ES-I3 (cell line): Measurements from ENCODE around the gene ETFA.

ENCODE experiments used
- H3K36me3 ChIP-seq: 2 replicates; pipeline ENCODE4 v1.6.1; 2013; ENCODE audit warnings: mild to moderate bottlenecking, low read length, control low read depth, moderate library complexity; ENCODE audit not compliant: insufficient read depth
- H3K4me1 ChIP-seq: 2 replicates; pipeline ENCODE4 v1.6.1; 2013; ENCODE audit warnings: mild to moderate bottlenecking, control low read depth, low read length; ENCODE audit not compliant: insufficient read depth
- H3K9ac ChIP-seq: 2 replicates; pipeline ENCODE4 v1.6.1; 2013; ENCODE audit warnings: low read depth, mild to moderate bottlenecking, low read length, moderate library complexity
- H3K9me3 ChIP-seq: 2 replicates; pipeline ENCODE4 v1.6.1; 2013; ENCODE audit warnings: mild to moderate bottlenecking, low read length, moderate library complexity; ENCODE audit not compliant: control insufficient read depth, insufficient read depth

ETFA gene

DNA sequence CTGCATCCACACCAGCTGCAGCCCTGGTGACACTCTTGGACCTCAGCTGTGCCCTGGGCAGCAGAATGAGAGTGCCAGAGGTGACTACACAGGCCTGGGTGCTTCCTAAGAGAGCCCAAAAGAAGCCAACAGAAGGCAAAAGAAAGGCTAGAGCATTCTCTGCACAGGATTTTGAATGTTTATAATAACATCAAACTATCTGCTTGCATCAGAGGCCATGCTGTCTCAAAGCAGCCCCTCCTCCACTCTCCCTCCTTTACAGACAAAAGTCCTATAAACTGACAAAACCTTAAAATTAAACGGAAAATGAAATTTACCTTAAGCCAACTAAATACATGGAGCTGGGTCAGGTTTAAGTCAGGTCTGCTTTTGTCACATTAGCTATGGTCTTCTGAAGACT, 95.6 kb downstream of the ETFA start:
- Histone ChIP-seq H3K36me3 (no peaks in the 10 kb centered on the region; the same call in 1 of the 2 replicates), H3K9me3 (no peaks in the 10 kb centered on the region; the same call in 1 of the 2 replicates), H3K9ac (no peak overlapping the region), H3K4me1 (no peaks in the 10 kb centered on the region)

- Histone ChIP-seq H3K9ac (no peak overlapping the region), H3K9me3 (no peaks in the 10 kb centered on the region), H3K36me3 (no peaks in the 10 kb centered on the region; the same call in 1 of the 2 replicates), H3K4me1 (no peaks in the 10 kb centered on the region)
Observed at GRCh38 chr15:76209942-76210341, 101.3 kb downstream of the ETFA start.

- no peak overlapping the region for H3K9ac ChIP-seq
- no peaks in the 10 kb centered on the region for H3K4me1 ChIP-seq
- H3K9me3 ChIP-seq: no peaks in the 10 kb centered on the region
- H3K36me3 ChIP-seq: no peaks in the 10 kb centered on the region; the same call in 1 of the 2 replicates
Observed at GRCh38 chr15:76209523-76209922, 101.7 kb downstream of the ETFA start.

- Histone ChIP-seq H3K36me3 (no peaks in the 10 kb centered on the region; the same call in 1 of the 2 replicates), H3K9ac (no peak overlapping the region), H3K4me1 (no peaks in the 10 kb centered on the region), H3K9me3 (no peaks in the 10 kb centered on the region)
Observed at GRCh38 chr15:76208786-76209424, 102.4 kb downstream of the ETFA start.

DNA sequence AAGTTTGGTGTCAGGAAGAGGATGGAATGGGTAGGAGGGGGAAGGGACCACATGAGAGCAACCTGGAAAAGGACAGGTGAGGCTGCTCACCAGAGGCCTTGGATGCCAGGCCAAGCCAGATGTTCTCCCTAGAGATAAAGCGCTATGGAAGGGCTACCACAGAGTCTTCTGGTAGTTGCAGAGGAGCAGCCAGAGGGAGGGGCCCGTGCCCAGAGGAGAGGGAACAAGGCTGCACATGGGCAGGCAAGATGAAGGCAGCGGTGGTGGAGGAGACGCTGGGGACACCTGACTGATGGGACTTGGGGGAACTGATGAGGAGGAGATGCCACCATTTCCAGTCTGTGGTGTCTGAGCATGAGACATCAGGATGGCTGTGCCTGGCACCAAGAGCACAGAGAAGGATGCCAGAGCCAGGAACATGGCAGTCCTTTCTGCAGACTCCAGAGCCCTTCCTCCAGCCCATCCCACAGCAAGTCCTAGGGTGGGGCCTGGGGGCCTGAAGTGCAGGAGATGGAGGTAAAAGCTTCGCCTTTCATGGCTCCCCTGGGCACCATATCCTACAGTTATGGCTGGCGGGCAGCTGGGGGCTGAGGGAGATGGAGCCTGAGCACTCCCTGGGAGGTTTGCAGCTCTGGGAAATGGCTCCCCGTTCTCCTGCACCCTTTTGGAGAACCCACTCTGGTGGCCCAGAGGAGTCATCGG, 103.0 kb downstream of the ETFA start:
- Histone ChIP-seq H3K4me1 (no peaks in the 10 kb centered on the region), H3K36me3 (no peaks in the 10 kb centered on the region; the same call in 1 of the 2 replicates), H3K9ac (no peak overlapping the region), H3K9me3 (no peaks in the 10 kb centered on the region)

GRCh38 chr15:76206325-76206976, 104.8 kb downstream of the ETFA start:
- H3K9me3 ChIP-seq: no peaks in the 10 kb centered on the region
- H3K36me3 ChIP-seq: no peaks in the 10 kb centered on the region; the same call in 1 of the 2 replicates
- H3K4me1 ChIP-seq: no peaks in the 10 kb centered on the region
- H3K9ac ChIP-seq: no peak overlapping the region

DNA sequence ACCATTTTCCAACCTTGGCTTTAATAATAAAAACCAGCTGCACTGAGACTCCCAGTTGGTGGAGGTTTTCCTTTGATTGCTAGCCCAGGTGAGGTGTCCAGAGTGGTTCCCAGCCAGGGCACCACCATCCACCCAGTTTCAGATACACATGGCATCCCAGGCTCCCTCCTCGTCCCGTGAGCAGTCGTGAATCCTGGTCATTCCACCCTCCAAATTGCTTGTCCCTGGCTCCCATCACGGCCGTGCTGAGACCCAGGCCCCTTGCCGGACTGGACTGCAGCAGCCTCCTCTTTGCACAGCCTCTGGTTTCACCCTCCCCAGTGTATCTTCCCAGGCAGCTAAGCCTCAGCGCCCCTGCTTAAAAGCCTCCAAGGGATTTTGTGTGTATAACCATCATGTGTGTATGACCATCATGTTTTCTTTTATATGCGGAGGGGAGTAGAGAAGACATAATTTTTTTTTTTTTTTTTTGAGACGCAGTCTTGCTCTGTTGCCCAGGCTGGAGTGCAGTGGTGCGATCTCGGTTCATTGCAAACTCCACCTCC, 106.3 kb downstream of the ETFA start:
- Histone ChIP-seq H3K36me3 (no peaks in the 10 kb centered on the region; the same call in 1 of the 2 replicates), H3K9me3 (no peaks in the 10 kb centered on the region), H3K9ac (no peak overlapping the region), H3K4me1 (peaks cover 4% of the 10 kb centered on the region; the same call in 1 of the 2 replicates)

GRCh38 chr15:76204109-76204845, 107.0 kb downstream of the ETFA start:
- Histone ChIP-seq H3K36me3 (no peaks in the 10 kb centered on the region; the same call in 1 of the 2 replicates), H3K9ac (no peak overlapping the region), H3K9me3 (no peaks in the 10 kb centered on the region), H3K4me1 (peaks cover 4% of the 10 kb centered on the region; the same call in 1 of the 2 replicates)

DNA sequence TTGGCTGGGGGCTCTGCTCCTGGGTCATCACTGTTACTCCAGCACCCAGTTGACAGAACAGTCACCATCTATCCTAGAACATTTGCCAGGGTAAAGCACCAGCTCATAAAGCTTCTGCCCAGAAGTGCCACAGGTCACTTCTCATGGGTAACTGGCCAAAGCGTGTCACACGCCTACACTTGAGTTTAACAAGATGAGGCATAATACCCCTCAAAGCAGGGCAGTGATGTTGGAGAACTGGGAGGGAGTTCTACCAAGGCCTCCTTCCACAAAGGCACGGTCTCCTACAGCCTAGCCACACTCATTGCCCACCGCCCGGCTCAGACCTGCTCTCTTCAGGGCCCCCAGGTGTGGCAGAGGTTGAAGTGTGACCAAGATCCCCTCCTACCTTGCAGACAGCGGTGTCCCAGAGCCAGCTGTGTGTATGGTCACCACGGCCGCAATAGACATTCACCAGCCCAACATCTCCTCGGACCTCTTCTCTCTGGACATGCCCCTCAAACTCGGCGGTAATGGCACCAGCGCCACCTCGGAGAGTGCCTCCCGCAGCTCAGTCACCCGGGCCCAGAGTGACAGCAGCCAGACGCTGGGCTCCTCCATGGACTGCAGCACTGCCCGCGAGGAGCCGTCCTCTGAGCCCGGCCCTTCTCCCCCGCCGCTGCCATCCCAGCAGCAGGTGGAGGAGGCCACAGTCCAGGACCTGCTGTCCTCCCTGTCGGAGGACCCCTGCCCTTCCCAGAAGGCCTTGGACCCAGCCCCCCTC, 107.7 kb downstream of the ETFA start:
- H3K9me3 ChIP-seq: no peaks in the 10 kb centered on the region
- no peak overlapping the region for H3K9ac ChIP-seq
- peaks cover 4% of the 10 kb centered on the region; the same call in 1 of the 2 replicates for H3K4me1 ChIP-seq
- no peaks in the 10 kb centered on the region; the same call in 1 of the 2 replicates for H3K36me3 ChIP-seq

GRCh38 chr15:76201536-76202255, 109.6 kb downstream of the ETFA start:
- Histone ChIP-seq H3K9ac (no peak overlapping the region), H3K9me3 (no peaks in the 10 kb centered on the region), H3K36me3 (no peaks in the 10 kb centered on the region), H3K4me1 (peaks cover 4% of the 10 kb centered on the region; the same call in 1 of the 2 replicates)

DNA sequence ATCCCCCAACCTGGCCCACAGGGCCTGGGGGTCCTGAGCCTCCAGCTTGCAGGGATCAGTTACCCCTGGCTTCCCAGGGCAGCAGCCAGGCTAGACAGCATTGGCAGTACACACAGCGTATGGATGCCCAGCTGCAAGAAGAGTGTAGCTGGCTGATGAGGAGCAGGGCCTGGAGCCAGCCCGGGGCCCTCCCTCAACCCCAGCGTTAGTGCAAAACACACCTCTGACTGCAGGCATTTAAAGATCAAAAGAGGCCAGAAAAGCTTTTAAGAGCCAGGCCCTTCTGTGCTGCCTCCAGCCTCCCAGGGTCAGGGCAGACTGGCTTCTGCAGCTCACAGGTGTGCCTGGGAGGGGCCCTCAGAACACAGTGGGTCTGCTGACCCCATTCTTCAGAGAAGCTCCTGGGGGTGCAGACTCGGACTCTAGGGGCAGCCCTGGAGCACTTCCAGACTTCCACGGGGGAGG, 110.6 kb downstream of the ETFA start:
- Histone ChIP-seq H3K4me1 (peaks cover 4% of the 10 kb centered on the region; the same call in 1 of the 2 replicates), H3K9ac (no peak overlapping the region), H3K9me3 (no peaks in the 10 kb centered on the region), H3K36me3 (no peaks in the 10 kb centered on the region)

GRCh38 chr15:76200083-76200465, 111.2 kb downstream of the ETFA start:
- Histone ChIP-seq H3K9ac (no peak overlapping the region), H3K4me1 (peaks cover 4% of the 10 kb centered on the region; the same call in 1 of the 2 replicates), H3K9me3 (no peaks in the 10 kb centered on the region), H3K36me3 (no peaks in the 10 kb centered on the region)
